K562 (cell line): Measurements from ENCODE around the gene CEP41. TPM values are rescaled to one million over a fixed set of nuclear protein-coding genes. Genes with fewer than 3 reads are reported as not detected.

ENCODE experiments used
- HINFP ChIP-seq: fragments of 450-650 bp; conservative IDR thresholded peaks from 2 replicates; pipeline ENCODE4 v1.6.1; 2016; ENCODE audit warnings: missing genetic modification characterization, low read depth, mild to moderate bottlenecking, control low read depth, missing compliant biosample characterization
- HLTF ChIP-seq: fragments of 450-650 bp; IDR thresholded peaks from 2 replicates; pipeline ENCODE4 v1.6.1; 2016
- HNRNPK ChIP-seq: fragments of 200-400 bp; formaldehyde crosslinking; IDR thresholded peaks from one replicate; pipeline ENCODE4 v1.6.1; 2018; ENCODE audit warnings: mild to moderate bottlenecking, low read depth, low read length; ENCODE audit not compliant: poor library complexity, severe bottlenecking
- JUN ChIP-seq, 2 experiments: sonication (generic) in 1 of 2; formaldehyde crosslinking in 1 of 2; IDR thresholded peaks; 2 replicates each; pipeline versions ENCODE4 v1.6.1 to v1.8.0; 2012 to 2022; ENCODE audit warnings: borderline replicate concordance in 2 of 2, mild to moderate bottlenecking in 2 of 2, improper control_type of control experiment in 1 of 2, low read depth in 1 of 2, low read length in 1 of 2, missing genetic modification reagents in 1 of 2
- JUND ChIP-seq, 2 experiments: IDR thresholded peaks; 2 replicates in 1 of 2; 3 replicates in 1 of 2; pipeline ENCODE4 v1.6.1; 2011; ENCODE audit warnings: borderline replicate concordance in 2 of 2, low read depth in 2 of 2, low read length in 2 of 2, improper control_type of control experiment in 1 of 2, missing biosample characterization in 1 of 2, missing genetic modification characterization in 1 of 2, missing genetic modification reagents in 1 of 2
- MCM5 ChIP-seq: fragments of 450-650 bp; IDR thresholded peaks from 2 replicates; pipeline ENCODE4 v1.6.1; 2016; ENCODE audit warnings: low read depth
- MTA1 ChIP-seq: fragments of 450-650 bp; IDR thresholded peaks from 2 replicates; pipeline ENCODE4 v1.6.1; 2017; ENCODE audit warnings: borderline replicate concordance
- MYNN ChIP-seq, 2 experiments: sonication (generic); formaldehyde crosslinking in 1 of 2; IDR thresholded peaks; 2 replicates each; pipeline versions ENCODE4 v1.5.0 to v1.6.1; 2016 to 2020; ENCODE audit warnings: antibody characterized with exemption in 1 of 2, missing genetic modification reagents in 1 of 2
- NELFE ChIP-seq: IDR thresholded peaks from 2 replicates; pipeline ENCODE4 v1.6.1; 2011; ENCODE audit warnings: mild to moderate bottlenecking; ENCODE audit not compliant: insufficient read depth, insufficient read length
- RB1 ChIP-seq: fragments of 450-650 bp; IDR thresholded peaks from 2 replicates; pipeline ENCODE4 v1.6.1; 2017; ENCODE audit warnings: low read depth, mild to moderate bottlenecking
- SPI1 ChIP-seq: IDR thresholded peaks from 2 replicates; pipeline ENCODE4 v1.6.1; 2011; ENCODE audit warnings: low read depth, low read length, control low read depth, borderline replicate concordance
- SRSF1 ChIP-seq: fragments of 200-400 bp; formaldehyde crosslinking; IDR thresholded peaks from 2 replicates; pipeline ENCODE4 v1.6.1; 2017; ENCODE audit warnings: mild to moderate bottlenecking, low read depth, low read length, moderate library complexity
- TEAD2 ChIP-seq: fragments of 450-650 bp; IDR thresholded peaks from 2 replicates; pipeline ENCODE4 v1.6.1; 2016; ENCODE audit warnings: missing genetic modification characterization, control low read depth, missing compliant biosample characterization
- TFAP4 ChIP-seq: sonication (generic); formaldehyde crosslinking; IDR thresholded peaks from 2 replicates; pipeline ENCODE4 v1.8.0; 2022; ENCODE audit warnings: missing genetic modification reagents, mild to moderate bottlenecking, moderate library complexity, borderline replicate concordance
- ZNF347 ChIP-seq: fragments of 450-650 bp; formaldehyde crosslinking; IDR thresholded peaks from 2 replicates; pipeline ENCODE4 v1.4.0; 2020; ENCODE audit warnings: low read depth, mild to moderate bottlenecking, moderate library complexity
- ZNF57 ChIP-seq: fragments of 450-650 bp; formaldehyde crosslinking; IDR thresholded peaks from 2 replicates; pipeline ENCODE4 v1.4.0; 2020; ENCODE audit warnings: mild to moderate bottlenecking, moderate library complexity
- ZNF695 ChIP-seq: fragments of 450-650 bp; formaldehyde crosslinking; IDR thresholded peaks from 2 replicates; pipeline ENCODE4 v1.4.0; 2020; ENCODE audit warnings: mild to moderate bottlenecking, moderate library complexity
- ZSCAN32 ChIP-seq: fragments of 450-650 bp; formaldehyde crosslinking; IDR thresholded peaks from 2 replicates; pipeline ENCODE4 v1.4.0; 2020; ENCODE audit warnings: mild to moderate bottlenecking, moderate library complexity
- polyA plus RNA-seq, 8 experiments: library from polyadenylated mRNA; depleted of rRNA in 4 of 8; stranded (reverse) in 5 of 8; unstranded in 3 of 8; fragments of >200 nt; fragmentation: Nextera tagmentation in 2 of 8; fragmentation: Illumina TruSeq in 1 of 8; extraction: Ambion mirVana in 2 of 8; extraction: Trizol in 1 of 8; gene quantifications; 2 replicates each; pipeline versions ENCODE4 v1.2.1 to v1.2.3, GENCODE V29; 2011 to 2014; ENCODE audit warnings: inconsistent platforms in 1 of 8, missing spikeins in 1 of 8
- total RNA-seq, 7 experiments: library from RNA; depleted of rRNA in 6 of 7; stranded (reverse); fragments of >200 nt in 6 of 7; fragmentation: Illumina TruSeq in 2 of 7; extraction: Trizol in 2 of 7; gene quantifications; 2 replicates each; pipeline versions ENCODE4 v1.2.1 to v1.2.3, GENCODE V29; 2011 to 2021; ENCODE audit warnings: low replicate concordance in 1 of 7
- TF ChIP-seq, protein P1 (sequence below): sonication (generic); formaldehyde crosslinking; IDR thresholded peaks from 2 replicates; pipeline ENCODE4 v1.9.0; 2022; ENCODE audit warnings: mild to moderate bottlenecking, missing genetic modification reagents
- TF ChIP-seq, protein P2 (sequence below): fragments of 250-450 bp; sonication (Bioruptor Pico); IDR thresholded peaks from 2 replicates; pipeline ENCODE4 v1.8.0; 2022; ENCODE audit warnings: moderate library complexity, mild to moderate bottlenecking, inconsistent platforms
- TF ChIP-seq, protein P3 (sequence below): fragments of 250-450 bp; sonication (Bioruptor Pico); IDR thresholded peaks from 2 replicates; pipeline ENCODE4 v1.5.0; 2021

Gene CEP41
- total and polyA plus RNA-seq, 9 of the 15 experiments (the other 6 are each of a cell fraction or from before 2014, with no cell fraction given), result 1.5 to 15.5 (median 6.4) TPM

DNA sequence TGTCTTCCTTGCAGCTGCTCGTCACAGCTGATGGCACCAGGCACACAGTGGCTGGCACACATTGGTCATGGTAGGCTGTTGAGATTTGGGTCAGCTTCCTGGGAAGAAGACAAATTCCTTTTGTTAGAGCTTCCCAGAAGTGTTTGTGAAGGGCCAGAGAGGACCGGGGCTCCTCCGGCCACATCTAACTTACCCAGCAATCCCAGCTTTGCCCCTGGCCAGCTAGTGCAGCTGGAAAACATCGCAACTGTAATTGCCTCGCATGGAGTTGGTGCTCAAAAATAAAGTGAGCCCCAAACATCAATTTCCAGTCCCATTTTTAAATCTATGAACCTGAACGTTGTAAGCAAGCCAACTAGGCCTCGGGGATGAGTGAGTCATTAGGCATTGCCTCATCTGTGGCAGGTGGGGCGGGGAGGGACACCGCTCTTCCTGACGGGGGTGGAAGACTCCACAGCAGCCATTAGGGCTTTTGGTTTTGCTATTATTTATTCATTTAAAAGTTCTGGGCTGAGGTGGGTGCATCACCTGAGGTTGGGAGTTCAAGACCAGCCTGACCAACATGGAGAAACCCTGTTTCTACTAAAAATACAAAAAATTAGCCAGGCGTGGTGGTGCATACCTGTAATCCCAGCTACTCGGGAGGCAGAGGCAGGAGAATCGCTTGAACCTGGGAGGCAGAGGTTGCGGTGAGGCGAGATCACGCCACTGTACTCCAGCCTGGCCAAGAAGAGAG is 83.8 kb downstream of the CEP41 start (continued):
- TF ChIP-seq, protein P1, sequence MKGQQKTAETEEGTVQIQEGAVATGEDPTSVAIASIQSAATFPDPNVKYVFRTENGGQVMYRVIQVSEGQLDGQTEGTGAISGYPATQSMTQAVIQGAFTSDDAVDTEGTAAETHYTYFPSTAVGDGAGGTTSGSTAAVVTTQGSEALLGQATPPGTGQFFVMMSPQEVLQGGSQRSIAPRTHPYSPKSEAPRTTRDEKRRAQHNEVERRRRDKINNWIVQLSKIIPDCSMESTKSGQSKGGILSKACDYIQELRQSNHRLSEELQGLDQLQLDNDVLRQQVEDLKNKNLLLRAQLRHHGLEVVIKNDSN, result no peak
- TF ChIP-seq ZNF347, result no peak
- TF ChIP-seq SPI1, result no peak
- TF ChIP-seq JUN (IDR thresholded peaks at IDR 0.05; ENCODE audit: borderline replicate concordance, low read depth, low read length), result peak; percentile 93
- no peak for TF ChIP-seq JUN (CRISPR knock-in tag; IDR thresholded peaks at IDR 0.05; ENCODE audit: borderline replicate concordance)
- no peak for TF ChIP-seq NELFE
- TF ChIP-seq, protein P2, sequence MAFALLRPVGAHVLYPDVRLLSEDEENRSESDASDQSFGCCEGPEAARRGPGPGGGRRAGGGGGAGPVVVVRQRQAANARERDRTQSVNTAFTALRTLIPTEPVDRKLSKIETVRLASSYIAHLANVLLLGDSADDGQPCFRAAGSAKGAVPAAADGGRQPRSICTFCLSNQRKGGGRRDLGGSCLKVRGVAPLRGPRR (CRISPR knock-in tag), result no peak
- no peak for TF ChIP-seq MCM5
- no peak for TF ChIP-seq MTA1
- TF ChIP-seq HINFP (tag), result no peak
- TF ChIP-seq MYNN (IDR thresholded peaks at IDR 0.05), result no peak
- no peak for TF ChIP-seq MYNN (CRISPR knock-in tag; IDR thresholded peaks at IDR 0.05)
- no peak for TF ChIP-seq HLTF
- TF ChIP-seq RB1, result no peak
- TF ChIP-seq TFAP4, result 0 out of 2 replicates have a peak, but pooled peaks have one; percentile 13
- TF ChIP-seq ZNF695, result no peak
- TF ChIP-seq, protein P3, sequence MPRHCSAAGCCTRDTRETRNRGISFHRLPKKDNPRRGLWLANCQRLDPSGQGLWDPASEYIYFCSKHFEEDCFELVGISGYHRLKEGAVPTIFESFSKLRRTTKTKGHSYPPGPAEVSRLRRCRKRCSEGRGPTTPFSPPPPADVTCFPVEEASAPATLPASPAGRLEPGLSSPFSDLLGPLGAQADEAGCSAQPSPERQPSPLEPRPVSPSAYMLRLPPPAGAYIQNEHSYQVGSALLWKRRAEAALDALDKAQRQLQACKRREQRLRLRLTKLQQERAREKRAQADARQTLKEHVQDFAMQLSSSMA, result no peak
- TF ChIP-seq TEAD2, result no peak
- no peak for TF ChIP-seq HNRNPK
- no peak for TF ChIP-seq SRSF1
- TF ChIP-seq JUND (IDR thresholded peaks at IDR 0.05; ENCODE audit: borderline replicate concordance, low read depth, low read length), result peak; percentile 92
- peak; percentile 78; the same call in 1 of the 3 replicates for TF ChIP-seq JUND (tag; IDR thresholded peaks at IDR 0.05; ENCODE audit: borderline replicate concordance, low read depth, low read length)
- no peak for TF ChIP-seq ZSCAN32 (CRISPR knock-in tag)
- no peak for TF ChIP-seq ZNF57 (CRISPR knock-in tag)
